MCF 10A (cell line): ENCODE measurements around the gene PI4KA. TPM values are rescaled to one million over a fixed set of nuclear protein-coding genes. Genes with fewer than 3 reads are reported as not detected.

Experiments
- BruUV-seq: library from RNA; stranded (reverse); fragments of 400-500 nt; replicated peaks from 2 replicates; lab custom pipeline; 2021; lab: Mats Ljungman, UMichigan
- CTCF ChIA-PET: fragments of 300-600 bp; sonication (Branson Sonifier 250); formaldehyde crosslinking; extraction: SDS; loops from one replicate; lab custom pipeline; 2021; ENCODE audit warnings: antibody characterized with exemption, inconsistent platforms; lab: Yijun Ruan, JAX
- POLR2A ChIA-PET: fragments of 300-600, 350-650 bp; sonication (Branson Sonifier 250); formaldehyde crosslinking; extraction: SDS; loops from one replicate; lab custom pipeline; 2020; ENCODE audit warnings: antibody characterized with exemption, inconsistent platforms; lab: Yijun Ruan, JAX
- DNase-seq: peaks from one replicate; pipeline ENCODE4 v3.0.0-alpha.2; 2018; ENCODE audit not compliant: unreplicated experiment
- H3K27ac Mint-ChIP-seq: one replicate; pipeline ENCODE4 v1.8.0; 2022; ENCODE audit warnings: mild to moderate bottlenecking, low read depth, mixed read lengths; ENCODE audit not compliant: unreplicated experiment
- H3K27me3 Mint-ChIP-seq: one replicate; pipeline ENCODE4 v1.8.0; 2022; ENCODE audit warnings: mixed read lengths; ENCODE audit not compliant: insufficient read depth, unreplicated experiment
- H3K36me3 Mint-ChIP-seq: one replicate; pipeline ENCODE4 v1.8.0; 2022; ENCODE audit warnings: mild to moderate bottlenecking, moderate library complexity, mixed read lengths; ENCODE audit not compliant: insufficient read depth, unreplicated experiment
- H3K4me1 Mint-ChIP-seq: one replicate; pipeline ENCODE4 v1.8.0; 2022; ENCODE audit warnings: mixed read lengths; ENCODE audit not compliant: insufficient read depth, unreplicated experiment
- H3K4me3 Mint-ChIP-seq: one replicate; pipeline ENCODE4 v1.8.0; 2022; ENCODE audit warnings: mild to moderate bottlenecking, moderate library complexity, mixed read lengths; ENCODE audit not compliant: unreplicated experiment
- H3K9me3 Mint-ChIP-seq: one replicate; pipeline ENCODE4 v1.8.0; 2022; ENCODE audit warnings: mixed read lengths; ENCODE audit not compliant: unreplicated experiment
- intact Hi-C: fragments of 100-400 bp; cut with micrococcal nuclease; formaldehyde crosslinking; loops from 2 replicates; pipeline ENCODE4 v1.14.1; 2022
- total RNA-seq: library from RNA; stranded (reverse); gene quantifications from 2 replicates; pipeline ENCODE4 v1.2.3, GENCODE V29; 2022
- TF ChIP-seq, protein P1 (sequence below): fragments of 200-600 bp; IDR thresholded peaks from one replicate; pipeline ENCODE4 v1.8.0; 2022; ENCODE audit warnings: antibody characterized with exemption, mild to moderate bottlenecking; ENCODE audit not compliant: unreplicated experiment

Gene PI4KA
- total RNA-seq, 1 experiment from 2014 or later: 39.0 TPM

DNA sequence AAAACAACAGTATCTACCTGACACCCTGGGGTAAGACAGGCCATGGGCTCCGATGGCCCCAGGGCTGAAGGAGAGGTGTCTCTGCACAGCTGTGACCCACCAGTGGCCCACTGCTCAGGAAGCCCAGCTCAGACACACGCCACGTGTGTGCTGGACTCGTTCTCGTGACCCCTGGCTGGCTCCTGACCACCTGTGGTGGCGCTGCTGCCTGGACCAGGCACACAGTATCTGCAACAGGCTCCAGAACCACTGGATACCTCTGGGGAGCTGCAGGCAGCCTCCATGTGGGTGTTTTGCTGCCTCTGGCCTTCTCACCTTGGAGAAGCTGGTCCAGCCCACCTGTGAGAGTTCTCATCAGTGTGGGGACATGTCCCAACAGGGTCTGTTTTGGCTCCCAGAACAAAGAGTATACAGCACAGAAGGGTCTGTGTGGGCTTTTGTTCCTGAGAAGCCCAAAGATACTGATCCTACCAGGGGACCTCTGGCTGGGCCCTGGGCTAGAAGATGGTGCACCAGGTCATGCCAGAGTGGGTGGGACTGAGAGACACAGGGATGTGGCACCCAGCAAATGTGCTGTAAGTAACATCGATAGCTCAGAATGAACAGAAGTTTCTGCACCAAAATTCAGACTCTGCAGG, 106.4 kb downstream of the PI4KA start:
- ChIA-PET POLR2A (no interaction called here), CTCF (interaction anchor here (1.4 to 1.5 kb wide), 2 partner anchors 10 to 32 kb away, joined by 4 to 5 read pairs; no protein-coding TSS in a partner anchor)
- H3K27ac Mint-ChIP-seq: no peak overlapping the region
- peaks cover 37% of the 10 kb centered on the region for H3K36me3 Mint-ChIP-seq
- H3K4me3 Mint-ChIP-seq: no peak overlapping the region
- peaks cover 12% of the 10 kb centered on the region for H3K4me1 Mint-ChIP-seq
- BruUV-seq: no TSS peak
- H3K27me3 Mint-ChIP-seq: no peaks in the 10 kb centered on the region
- intact Hi-C loops: no loop called here
- no peak for DNase-seq
- H3K9me3 Mint-ChIP-seq: no peaks in the 10 kb centered on the region
- TF ChIP-seq, protein P1, sequence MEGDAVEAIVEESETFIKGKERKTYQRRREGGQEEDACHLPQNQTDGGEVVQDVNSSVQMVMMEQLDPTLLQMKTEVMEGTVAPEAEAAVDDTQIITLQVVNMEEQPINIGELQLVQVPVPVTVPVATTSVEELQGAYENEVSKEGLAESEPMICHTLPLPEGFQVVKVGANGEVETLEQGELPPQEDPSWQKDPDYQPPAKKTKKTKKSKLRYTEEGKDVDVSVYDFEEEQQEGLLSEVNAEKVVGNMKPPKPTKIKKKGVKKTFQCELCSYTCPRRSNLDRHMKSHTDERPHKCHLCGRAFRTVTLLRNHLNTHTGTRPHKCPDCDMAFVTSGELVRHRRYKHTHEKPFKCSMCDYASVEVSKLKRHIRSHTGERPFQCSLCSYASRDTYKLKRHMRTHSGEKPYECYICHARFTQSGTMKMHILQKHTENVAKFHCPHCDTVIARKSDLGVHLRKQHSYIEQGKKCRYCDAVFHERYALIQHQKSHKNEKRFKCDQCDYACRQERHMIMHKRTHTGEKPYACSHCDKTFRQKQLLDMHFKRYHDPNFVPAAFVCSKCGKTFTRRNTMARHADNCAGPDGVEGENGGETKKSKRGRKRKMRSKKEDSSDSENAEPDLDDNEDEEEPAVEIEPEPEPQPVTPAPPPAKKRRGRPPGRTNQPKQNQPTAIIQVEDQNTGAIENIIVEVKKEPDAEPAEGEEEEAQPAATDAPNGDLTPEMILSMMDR: no peak

DNA sequence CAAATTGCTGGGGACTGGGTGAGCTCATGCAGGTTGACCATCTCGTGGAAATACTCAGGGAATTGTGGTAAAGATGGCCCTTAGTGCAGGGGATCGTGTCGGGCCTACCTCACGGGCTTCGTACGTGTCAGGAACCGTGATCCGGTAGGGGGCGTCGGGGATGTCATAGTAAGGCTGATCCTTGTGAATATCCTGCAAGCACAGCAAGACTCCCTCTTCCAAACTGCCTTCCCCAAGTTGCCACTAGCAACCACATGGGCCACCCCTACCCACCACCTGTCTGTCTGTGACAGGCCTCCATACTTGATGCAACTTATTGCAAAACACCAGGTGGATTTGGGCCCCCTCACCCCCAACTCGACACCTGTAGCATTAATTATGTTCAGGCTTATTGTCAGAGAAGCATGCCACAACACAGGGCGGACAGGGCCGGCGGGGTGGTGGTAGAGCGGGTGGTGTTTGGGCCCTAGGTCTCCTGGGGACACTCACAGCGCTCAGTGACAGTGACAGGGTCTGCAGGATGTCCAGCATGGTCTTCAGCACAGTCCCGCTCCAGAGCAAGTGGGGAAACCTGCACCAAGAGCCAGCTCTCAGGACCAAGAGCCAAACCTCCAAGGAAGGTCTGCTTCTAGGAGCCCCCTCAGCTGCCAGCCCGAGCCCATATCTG, 107.3 kb downstream of the PI4KA start:
- intact Hi-C loops: no loop called here
- BruUV-seq: no TSS peak
- Mint-ChIP-seq H3K9me3 (no peaks in the 10 kb centered on the region), H3K27ac (no peak overlapping the region), H3K4me1 (peaks cover 12% of the 10 kb centered on the region), H3K4me3 (no peak overlapping the region), H3K36me3 (peaks cover 44% of the 10 kb centered on the region), H3K27me3 (no peaks in the 10 kb centered on the region)
- no peak for DNase-seq
- ChIA-PET CTCF (interaction anchor here (1.1 to 1.5 kb wide), 4 partner anchors 9 to 35 kb away, joined by 3 to 5 read pairs (median 4); no protein-coding TSS in a partner anchor), POLR2A (interaction anchor here (0.7 kb wide), 1 partner anchor 30 kb away, joined by 3 read pairs; no protein-coding TSS in a partner anchor)
- TF ChIP-seq, protein P1: no peak

DNA sequence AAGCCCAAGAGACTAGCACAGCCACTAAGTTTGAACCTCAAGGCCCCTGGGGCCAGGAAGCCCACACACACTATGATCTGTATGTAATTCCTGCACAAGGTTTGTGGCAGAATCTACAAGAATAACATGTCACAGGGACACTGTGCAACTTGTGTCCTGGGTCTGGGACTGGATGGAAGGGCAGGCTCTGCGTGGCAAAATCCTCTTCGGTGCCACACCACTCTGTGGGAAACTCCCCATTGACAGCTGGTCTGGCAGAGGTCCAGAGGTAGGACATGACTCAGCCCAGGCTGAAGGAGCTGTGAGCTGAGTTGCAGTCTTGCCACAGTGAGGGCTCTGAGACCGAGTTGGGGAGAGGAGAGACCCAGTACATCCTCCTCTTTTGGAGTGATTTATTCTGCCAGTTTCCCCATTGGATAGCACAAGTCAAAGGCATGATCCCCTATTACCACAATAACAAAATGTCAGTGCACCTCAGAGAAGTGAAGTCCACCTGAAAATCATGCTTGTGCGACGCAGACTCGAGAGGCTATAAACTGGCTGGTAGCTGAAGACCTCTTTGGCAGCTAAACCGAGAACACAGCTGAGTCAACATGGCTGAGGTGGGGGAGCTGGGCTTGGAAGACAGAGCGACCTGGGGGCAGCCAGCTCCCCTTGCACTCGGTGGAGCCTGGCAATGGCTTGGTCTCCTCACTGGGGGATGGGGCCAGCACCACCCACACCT, 108.0 kb downstream of the PI4KA start:
- peak; percentile 89 for DNase-seq
- intact Hi-C loops: no loop called here
- Mint-ChIP-seq H3K27ac (peak overlapping the region; percentile 46), H3K4me3 (no peak overlapping the region), H3K27me3 (no peaks in the 10 kb centered on the region), H3K9me3 (no peaks in the 10 kb centered on the region), H3K4me1 (peaks cover 12% of the 10 kb centered on the region), H3K36me3 (peaks cover 42% of the 10 kb centered on the region)
- TF ChIP-seq, protein P1: no peak
- ChIA-PET CTCF (interaction anchor here (1.1 kb wide), 3 partner anchors 8 to 35 kb away, joined by 3 to 4 read pairs (median 3); no protein-coding TSS in a partner anchor), POLR2A (interaction anchor here (0.6 to 0.7 kb wide), 3 partner anchors 28 to 33 kb away, joined by 3 read pairs; no protein-coding TSS in a partner anchor)
- no TSS peak for BruUV-seq
